HepG2 (cell line): Measurements from ENCODE around the gene PRR14. TPM values are rescaled to one million over a fixed set of nuclear protein-coding genes. Genes with fewer than 3 reads are reported as not detected.
A peak's percentile ranks its signal among the peaks of the same experiment; 100 is the strongest.

Source experiments
- CHD2 ChIP-seq: IDR thresholded peaks from 2 replicates; pipeline ENCODE4 v1.6.1; 2011; ENCODE audit warnings: low read depth, low read length, improper control_type of control experiment
- DBP ChIP-seq: sonication (generic); formaldehyde crosslinking; IDR thresholded peaks from 2 replicates; pipeline ENCODE4 v1.4.0; 2020; ENCODE audit warnings: missing genetic modification reagents; ENCODE audit errors: not compliant biosample characterization
- EED ChIP-seq: sonication (generic); formaldehyde crosslinking; IDR thresholded peaks from 2 replicates; pipeline ENCODE4 v1.5.0; 2020; ENCODE audit warnings: mild to moderate bottlenecking, missing genetic modification reagents
- HMGXB4 ChIP-seq, 2 experiments: sonication (generic) in 1 of 2; formaldehyde crosslinking in 1 of 2; IDR thresholded peaks; 2 replicates each; pipeline versions ENCODE4 v1.4.0 to v1.6.1; 2018 to 2020; ENCODE audit warnings: missing genetic modification reagents in 2 of 2, borderline replicate concordance in 1 of 2, low read depth in 1 of 2, mild to moderate bottlenecking in 1 of 2, missing biosample characterization in 1 of 2
- JDP2 ChIP-seq: sonication (generic); formaldehyde crosslinking; IDR thresholded peaks from 2 replicates; pipeline ENCODE4 v1.8.1; 2022; ENCODE audit warnings: missing genetic modification reagents, borderline replicate concordance
- LCORL ChIP-seq, 2 experiments: fragments of 450-650 bp in 1 of 2; sonication (generic) in 1 of 2; formaldehyde crosslinking in 1 of 2; IDR thresholded peaks; 2 replicates each; pipeline versions ENCODE4 v1.5.0 to v1.6.1; 2017 to 2020; ENCODE audit warnings: antibody characterized with exemption in 1 of 2, missing genetic modification reagents in 1 of 2
- REST ChIP-seq, 2 experiments: IDR thresholded peaks; 2 replicates each; pipeline ENCODE4 v1.6.1; 2011 to 2012; ENCODE audit warnings: low read length in 2 of 2, borderline replicate concordance in 1 of 2, low read depth in 1 of 2, mild to moderate bottlenecking in 1 of 2, moderate library complexity in 1 of 2
- TEAD2 ChIP-seq: sonication (generic); formaldehyde crosslinking; IDR thresholded peaks from 2 replicates; pipeline ENCODE4 v1.9.0; 2021; ENCODE audit warnings: missing genetic modification reagents
- TP53 ChIP-seq: sonication (generic); formaldehyde crosslinking; conservative IDR thresholded peaks from 2 replicates; pipeline ENCODE4 v1.4.0; 2020; ENCODE audit warnings: missing genetic modification reagents
- U2AF1 ChIP-seq: fragments of 200-400 bp; formaldehyde crosslinking; optimal IDR thresholded peaks from 2 replicates; pipeline ENCODE3; 2017; ENCODE audit warnings: mild to moderate bottlenecking, low read depth, low read length
- ZNF101 ChIP-seq: sonication (generic); formaldehyde crosslinking; IDR thresholded peaks from 2 replicates; pipeline ENCODE4 v1.4.0; 2020; ENCODE audit warnings: mild to moderate bottlenecking, low read depth, missing genetic modification reagents, borderline replicate concordance
- ZNF576 ChIP-seq: sonication (generic); formaldehyde crosslinking; IDR thresholded peaks from 2 replicates; pipeline ENCODE4 v1.4.0; 2020; ENCODE audit warnings: mild to moderate bottlenecking, missing genetic modification reagents
- ZNF768 ChIP-seq: sonication (generic); formaldehyde crosslinking; IDR thresholded peaks from 2 replicates; pipeline ENCODE4 v1.4.0; 2020; ENCODE audit warnings: missing genetic modification reagents
- ZNF790 ChIP-seq: sonication (generic); formaldehyde crosslinking; IDR thresholded peaks from 2 replicates; pipeline ENCODE4 v1.8.0; 2022; ENCODE audit warnings: missing genetic modification reagents, mild to moderate bottlenecking, borderline replicate concordance
- polyA plus RNA-seq, 8 experiments: library from polyadenylated mRNA; depleted of rRNA in 3 of 8; stranded (reverse) in 7 of 8; unstranded in 1 of 8; fragments of >200 nt; fragmentation: Illumina TruSeq in 4 of 8; extraction: Trizol in 4 of 8; gene quantifications; 2 replicates each; pipeline versions ENCODE4 v1.2.1 to v1.2.3, GENCODE V29; 2011 to 2016; ENCODE audit warnings: low read depth in 4 of 8, missing spikeins in 1 of 8, mixed read lengths in 1 of 8; ENCODE audit not compliant: insufficient read depth in 1 of 8
- total RNA-seq, 5 experiments: library from RNA; depleted of rRNA; stranded (reverse); fragments of >200 nt; fragmentation: Illumina TruSeq; extraction: Trizol; gene quantifications; 2 replicates each; pipeline ENCODE4 v1.2.3, GENCODE V29; 2016; ENCODE audit warnings: low read depth in 1 of 5
- TF ChIP-seq, protein P1 (sequence below): sonication (generic); formaldehyde crosslinking; IDR thresholded peaks from 2 replicates; pipeline ENCODE4 v1.5.0; 2020; ENCODE audit warnings: mild to moderate bottlenecking, missing genetic modification reagents, moderate library complexity
- TF ChIP-seq, protein P2 (sequence below): IDR thresholded peaks from 2 replicates; pipeline ENCODE4 v1.6.1; 2018; ENCODE audit warnings: missing genetic modification reagents

PRR14 gene
- total and polyA plus RNA-seq, 2 of the 13 experiments (the other 11 are each of a cell fraction or from before 2014, with no cell fraction given): 8.4 to 11.0 TPM

- TF ChIP-seq HMGXB4 (CRISPR knock-in tag; IDR thresholded peaks at IDR 0.05; ENCODE audit: borderline replicate concordance in 1 of 2, low read depth in 1 of 2) (peak; percentile 88 to 94; a peak in 3 of 4 replicates), EED (CRISPR knock-in tag) (peak; percentile 2; the same call in 1 of the 2 replicates), ZNF101 (CRISPR knock-in tag) (no peak), U2AF1 (peak; percentile 74), TP53 (0 out of 2 replicates have a peak, but pooled peaks have one; percentile 31), ZNF768 (CRISPR knock-in tag) (peak; percentile 31), JDP2 (CRISPR knock-in tag) (no peak), REST (IDR thresholded peaks at IDR 0.05; ENCODE audit: borderline replicate concordance in 1 of 2, low read depth in 1 of 2, low read length in 2 of 2) (0 out of 4 replicates have a peak, but pooled peaks of 1 of the 2 experiments have one; percentile 4), DBP (CRISPR knock-in tag) (peak; percentile 50), CHD2 (no peak), ZNF790 (CRISPR knock-in tag) (no peak; the same call in 1 of the 2 replicates), LCORL (IDR thresholded peaks at IDR 0.05) (no peak), LCORL (CRISPR knock-in tag; IDR thresholded peaks at IDR 0.05) (0 out of 2 replicates have a peak, but pooled peaks have one; percentile 1), TEAD2 (CRISPR knock-in tag) (no peak), ZNF576 (CRISPR knock-in tag) (no peak)
- TF ChIP-seq, protein P1, sequence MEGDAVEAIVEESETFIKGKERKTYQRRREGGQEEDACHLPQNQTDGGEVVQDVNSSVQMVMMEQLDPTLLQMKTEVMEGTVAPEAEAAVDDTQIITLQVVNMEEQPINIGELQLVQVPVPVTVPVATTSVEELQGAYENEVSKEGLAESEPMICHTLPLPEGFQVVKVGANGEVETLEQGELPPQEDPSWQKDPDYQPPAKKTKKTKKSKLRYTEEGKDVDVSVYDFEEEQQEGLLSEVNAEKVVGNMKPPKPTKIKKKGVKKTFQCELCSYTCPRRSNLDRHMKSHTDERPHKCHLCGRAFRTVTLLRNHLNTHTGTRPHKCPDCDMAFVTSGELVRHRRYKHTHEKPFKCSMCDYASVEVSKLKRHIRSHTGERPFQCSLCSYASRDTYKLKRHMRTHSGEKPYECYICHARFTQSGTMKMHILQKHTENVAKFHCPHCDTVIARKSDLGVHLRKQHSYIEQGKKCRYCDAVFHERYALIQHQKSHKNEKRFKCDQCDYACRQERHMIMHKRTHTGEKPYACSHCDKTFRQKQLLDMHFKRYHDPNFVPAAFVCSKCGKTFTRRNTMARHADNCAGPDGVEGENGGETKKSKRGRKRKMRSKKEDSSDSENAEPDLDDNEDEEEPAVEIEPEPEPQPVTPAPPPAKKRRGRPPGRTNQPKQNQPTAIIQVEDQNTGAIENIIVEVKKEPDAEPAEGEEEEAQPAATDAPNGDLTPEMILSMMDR (CRISPR knock-in tag): peak; percentile 82
- TF ChIP-seq, protein P2, sequence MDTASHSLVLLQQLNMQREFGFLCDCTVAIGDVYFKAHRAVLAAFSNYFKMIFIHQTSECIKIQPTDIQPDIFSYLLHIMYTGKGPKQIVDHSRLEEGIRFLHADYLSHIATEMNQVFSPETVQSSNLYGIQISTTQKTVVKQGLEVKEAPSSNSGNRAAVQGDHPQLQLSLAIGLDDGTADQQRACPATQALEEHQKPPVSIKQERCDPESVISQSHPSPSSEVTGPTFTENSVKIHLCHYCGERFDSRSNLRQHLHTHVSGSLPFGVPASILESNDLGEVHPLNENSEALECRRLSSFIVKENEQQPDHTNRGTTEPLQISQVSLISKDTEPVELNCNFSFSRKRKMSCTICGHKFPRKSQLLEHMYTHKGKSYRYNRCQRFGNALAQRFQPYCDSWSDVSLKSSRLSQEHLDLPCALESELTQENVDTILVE (CRISPR knock-in tag): peak; percentile 29; the same call in 1 of the 2 replicates
Measured at GRCh38 chr16:30651124-30652004, 604 bp downstream of the PRR14 start (continued).
